ENCODE results near the gene CD40. TPM values are rescaled to one million over a fixed set of nuclear protein-coding genes. Genes with fewer than 3 reads are reported as not detected.

The CD40 gene
- total RNA-seq, 4 donors from 2014 or later: 7.2 to 13.0 (median 8.2) TPM

DNA sequence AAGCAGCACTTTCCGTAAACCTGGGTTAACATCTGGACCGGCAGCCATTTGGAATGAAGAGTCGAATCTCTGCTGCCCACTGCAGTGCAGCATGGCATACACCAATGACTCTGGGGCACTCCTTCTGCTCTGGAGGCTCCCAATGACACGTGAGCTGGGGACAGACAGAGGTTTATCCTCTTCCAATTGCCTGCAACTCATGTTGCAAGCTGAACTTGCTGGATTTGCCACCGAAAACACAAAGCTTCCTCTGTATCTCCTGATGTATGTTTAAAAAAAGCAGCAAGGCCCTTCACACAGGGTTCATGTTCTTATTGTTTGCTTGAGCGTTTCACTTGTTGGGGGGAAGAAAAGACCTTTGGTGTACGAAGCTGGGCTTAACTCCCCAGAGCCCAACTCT lies 39.2 kb upstream of the CD40 start:
- H3K4me1 ChIP-seq: peaks cover 71 to 74% of the 10 kb centered on the region in 2 donors
- no peaks in the 10 kb centered on the region for H3K9me3 ChIP-seq
- H3K27me3 ChIP-seq: no peaks in the 10 kb centered on the region
- DNase-seq (no peak), ATAC-seq (no peak)
- H3K36me3 ChIP-seq: peaks cover 0 to 23% of the 10 kb centered on the region in 2 donors
- no peak overlapping the region for H3K27ac ChIP-seq
- no peak overlapping the region for H3K4me3 ChIP-seq
- in situ Hi-C loops (cut with MboI; ENCODE audit: low sequenced_read_pairs in 4 of 4) (loop anchor here in 3 of 4 donors (25.0 kb wide), 1 partner anchor 267 kb away; the partner anchor contains the start of gene UBE2C (in 3 of the 3)), intact Hi-C loops (cut with DNase I; ENCODE audit: low total_unique reads) (no loop called here)
- TF ChIP-seq, protein P1, sequence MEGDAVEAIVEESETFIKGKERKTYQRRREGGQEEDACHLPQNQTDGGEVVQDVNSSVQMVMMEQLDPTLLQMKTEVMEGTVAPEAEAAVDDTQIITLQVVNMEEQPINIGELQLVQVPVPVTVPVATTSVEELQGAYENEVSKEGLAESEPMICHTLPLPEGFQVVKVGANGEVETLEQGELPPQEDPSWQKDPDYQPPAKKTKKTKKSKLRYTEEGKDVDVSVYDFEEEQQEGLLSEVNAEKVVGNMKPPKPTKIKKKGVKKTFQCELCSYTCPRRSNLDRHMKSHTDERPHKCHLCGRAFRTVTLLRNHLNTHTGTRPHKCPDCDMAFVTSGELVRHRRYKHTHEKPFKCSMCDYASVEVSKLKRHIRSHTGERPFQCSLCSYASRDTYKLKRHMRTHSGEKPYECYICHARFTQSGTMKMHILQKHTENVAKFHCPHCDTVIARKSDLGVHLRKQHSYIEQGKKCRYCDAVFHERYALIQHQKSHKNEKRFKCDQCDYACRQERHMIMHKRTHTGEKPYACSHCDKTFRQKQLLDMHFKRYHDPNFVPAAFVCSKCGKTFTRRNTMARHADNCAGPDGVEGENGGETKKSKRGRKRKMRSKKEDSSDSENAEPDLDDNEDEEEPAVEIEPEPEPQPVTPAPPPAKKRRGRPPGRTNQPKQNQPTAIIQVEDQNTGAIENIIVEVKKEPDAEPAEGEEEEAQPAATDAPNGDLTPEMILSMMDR (IDR thresholded peaks at IDR 0.05 in 4 of 5, conservative IDR thresholded peaks at IDR 0.05 in 1 of 5): no peak
- TF ChIP-seq POLR2A (IDR thresholded peaks at IDR 0.05): no peak

DNA sequence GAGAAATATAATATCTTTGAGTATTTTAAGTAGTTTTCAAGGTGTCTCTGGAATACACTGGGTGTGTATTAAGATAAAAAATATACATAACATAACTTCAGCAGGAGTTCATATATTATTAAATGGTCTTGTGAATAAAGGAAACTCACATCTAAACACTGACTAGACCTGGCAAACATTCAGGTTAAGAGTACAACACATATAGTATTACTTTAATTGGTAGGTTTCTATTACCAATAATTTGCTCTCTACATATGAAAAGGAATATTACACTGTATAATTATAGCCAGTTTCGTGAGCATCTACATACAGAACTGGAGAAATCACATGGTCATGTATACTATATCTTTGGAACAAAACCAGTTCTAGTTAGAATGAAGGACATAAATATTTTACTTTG lies 37.0 kb upstream of the CD40 start:
- Histone ChIP-seq H3K9me3 (no peaks in the 10 kb centered on the region), H3K4me1 (peaks cover 77 to 79% of the 10 kb centered on the region in 2 donors), H3K27ac (no peak overlapping the region), H3K4me3 (no peak overlapping the region), H3K27me3 (no peaks in the 10 kb centered on the region), H3K36me3 (peaks cover 0 to 12% of the 10 kb centered on the region in 2 donors)
- intact Hi-C loops (cut with DNase I; ENCODE audit: low total_unique reads): no loop called here
- in situ Hi-C loops (cut with MboI; ENCODE audit: low sequenced_read_pairs in 4 of 4): loop anchor here in 3 of 4 donors (25.0 kb wide), 1 partner anchor 269 kb away; the partner anchor contains the start of gene UBE2C (in 3 of the 3)
- ATAC-seq (no peak), DNase-seq (no peak)
- TF ChIP-seq, protein P1 (IDR thresholded peaks at IDR 0.05 in 4 of 5, conservative IDR thresholded peaks at IDR 0.05 in 1 of 5): no peak
- no peak for TF ChIP-seq POLR2A (IDR thresholded peaks at IDR 0.05)

DNA sequence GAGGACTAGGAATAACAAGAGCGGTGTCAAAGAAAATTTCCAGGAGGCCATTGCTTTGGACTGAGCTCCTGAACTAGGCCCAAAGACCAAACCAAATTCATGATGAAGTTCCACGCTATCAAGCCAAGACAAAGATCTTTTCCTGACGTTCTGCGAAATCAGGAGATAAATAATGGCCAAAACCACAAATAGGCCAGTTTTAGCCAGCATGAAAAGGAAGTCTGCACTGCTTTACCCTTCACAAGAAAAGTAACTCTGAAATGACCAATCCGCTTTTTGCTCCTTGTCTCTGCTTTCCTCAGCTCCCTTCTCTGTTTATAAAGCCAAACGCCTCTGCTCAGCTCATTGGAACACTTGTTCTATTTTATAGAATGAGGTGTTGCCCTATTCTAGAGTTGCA lies 35.0 kb upstream of the CD40 start:
- no peak for DNase-seq
- Histone ChIP-seq H3K27ac (no peak overlapping the region), H3K36me3 (peaks cover 0 to 12% of the 10 kb centered on the region in 2 donors), H3K27me3 (no peaks in the 10 kb centered on the region), H3K4me1 (peaks cover 80 to 87% of the 10 kb centered on the region in 2 donors), H3K4me3 (no peak overlapping the region), H3K9me3 (no peaks in the 10 kb centered on the region)
- TF ChIP-seq, protein P1 (IDR thresholded peaks at IDR 0.05 in 4 of 5, conservative IDR thresholded peaks at IDR 0.05 in 1 of 5): no peak
- TF ChIP-seq POLR2A (IDR thresholded peaks at IDR 0.05): no peak
- intact Hi-C loops (cut with DNase I; ENCODE audit: low total_unique reads): no loop called here
- ATAC-seq: peak in 1 of 2 donors; percentile 12
- in situ Hi-C loops (cut with MboI; ENCODE audit: low sequenced_read_pairs in 4 of 4): loop anchor here in 3 of 4 donors (25.0 kb wide), 1 partner anchor 271 kb away; the partner anchor contains the start of gene UBE2C (in 3 of the 3)

DNA sequence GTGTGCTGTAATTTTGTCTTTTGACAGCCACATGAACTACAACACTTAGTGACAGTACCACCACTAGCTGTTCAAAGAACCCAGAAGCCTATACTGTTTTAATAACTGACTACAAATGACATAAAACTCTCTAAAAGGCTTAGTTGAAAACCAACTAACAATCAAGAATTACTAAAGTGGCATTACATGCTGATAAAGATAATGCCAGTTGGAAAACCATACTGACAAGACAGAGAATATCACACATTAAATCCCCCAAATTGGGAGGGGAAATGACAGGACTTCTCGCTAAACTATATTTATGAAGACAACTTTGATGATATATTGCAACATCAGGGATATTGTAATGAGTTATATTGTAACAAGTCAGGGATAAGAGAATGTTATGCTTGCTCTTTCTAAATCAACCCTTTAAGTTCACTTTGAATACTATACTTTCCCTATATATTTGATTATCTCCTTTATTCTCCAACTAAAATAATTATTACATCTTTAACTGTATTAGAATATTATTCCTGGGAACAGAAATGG lies 34.5 kb upstream of the CD40 start:
- H3K36me3 ChIP-seq: peaks cover 0 to 8% of the 10 kb centered on the region in 2 donors
- intact Hi-C loops (cut with DNase I; ENCODE audit: low total_unique reads) (no loop called here), in situ Hi-C loops (cut with MboI; ENCODE audit: low sequenced_read_pairs in 4 of 4) (loop anchor here in 3 of 4 donors (25.0 kb wide), 1 partner anchor 271 kb away; the partner anchor contains the start of gene UBE2C (in 3 of the 3))
- no peaks in the 10 kb centered on the region for H3K9me3 ChIP-seq
- peaks cover 85 to 92% of the 10 kb centered on the region in 2 donors for H3K4me1 ChIP-seq
- H3K27ac ChIP-seq: no peak overlapping the region
- no peak for TF ChIP-seq POLR2A (IDR thresholded peaks at IDR 0.05)
- TF ChIP-seq, protein P1 (IDR thresholded peaks at IDR 0.05 in 4 of 5, conservative IDR thresholded peaks at IDR 0.05 in 1 of 5): no peak
- ATAC-seq: no peak
- H3K27me3 ChIP-seq: no peaks in the 10 kb centered on the region
- DNase-seq: no peak
- H3K4me3 ChIP-seq: no peak overlapping the region

Data from gastrocnemius medialis (tissue), 4 donors.